HEK293 (cell line): ENCODE results near the gene SVIL.
A peak's percentile ranks its signal among the peaks of the same experiment; 100 is the strongest.

Source experiments
- GLIS1 ChIP-seq: fragments of 450-650 bp; formaldehyde crosslinking; IDR thresholded peaks from 2 replicates; pipeline ENCODE4 v1.5.1; 2016; ENCODE audit warnings: missing biosample characterization, missing genetic modification characterization
- KLF8 ChIP-seq: fragments of 450-650 bp; formaldehyde crosslinking; IDR thresholded peaks from 2 replicates; pipeline ENCODE4 v1.5.1; 2016; ENCODE audit warnings: missing biosample characterization, missing genetic modification characterization
- MYNN ChIP-seq: fragments of 450-650 bp; formaldehyde crosslinking; IDR thresholded peaks from 2 replicates; pipeline ENCODE4 v1.5.1; 2016; ENCODE audit warnings: missing biosample characterization, missing genetic modification characterization, borderline replicate concordance
- PRDM1 ChIP-seq: fragments of 450-650 bp; formaldehyde crosslinking; IDR thresholded peaks from 2 replicates; pipeline ENCODE4; 2016; ENCODE audit warnings: missing biosample characterization, missing genetic modification characterization
- ZBTB17 ChIP-seq: fragments of 450-650 bp; formaldehyde crosslinking; IDR thresholded peaks from 2 replicates; pipeline ENCODE4 v1.5.1; 2016; ENCODE audit warnings: missing biosample characterization, missing genetic modification characterization
- ZEB2 ChIP-seq: fragments of 450-650 bp; formaldehyde crosslinking; IDR thresholded peaks from 2 replicates; pipeline ENCODE4 v1.5.1; 2016; ENCODE audit warnings: missing biosample characterization, missing genetic modification characterization
- ZNF223 ChIP-seq: fragments of 450-650 bp; formaldehyde crosslinking; IDR thresholded peaks from 2 replicates; pipeline ENCODE4 v1.5.1; 2016; ENCODE audit warnings: missing biosample characterization, missing genetic modification characterization
- ZNF274 ChIP-seq, 2 experiments: fragments of 200-500 bp in 1 of 2; fragments of 450-650 bp in 1 of 2; sonication (Bioruptor generic) in 1 of 2; formaldehyde crosslinking in 1 of 2; IDR thresholded peaks; 2 replicates each; pipeline versions ENCODE4 v1.5.1 to v1.6.1; 2014 to 2016; ENCODE audit warnings: borderline replicate concordance in 1 of 2, inconsistent platforms in 1 of 2, low read length in 1 of 2, missing biosample characterization in 1 of 2, missing genetic modification characterization in 1 of 2
- ZNF302 ChIP-seq: fragments of 450-650 bp; formaldehyde crosslinking; IDR thresholded peaks from 2 replicates; pipeline ENCODE4 v1.5.1; 2016; ENCODE audit warnings: missing biosample characterization, missing genetic modification characterization, low read depth
- ZNF341 ChIP-seq: fragments of 450-650 bp; formaldehyde crosslinking; IDR thresholded peaks from 2 replicates; pipeline ENCODE4; 2016; ENCODE audit warnings: low read depth, missing biosample characterization, missing genetic modification characterization
- ZNF366 ChIP-seq: fragments of 450-650 bp; formaldehyde crosslinking; conservative IDR thresholded peaks from 2 replicates; pipeline ENCODE4 v1.5.1; 2016; ENCODE audit warnings: missing biosample characterization, missing genetic modification characterization
- ZNF37A ChIP-seq: fragments of 450-650 bp; IDR thresholded peaks from 2 replicates; pipeline ENCODE4 v1.5.1; 2018; ENCODE audit warnings: missing biosample characterization, missing genetic modification characterization
- ZNF394 ChIP-seq: fragments of 450-650 bp; formaldehyde crosslinking; IDR thresholded peaks from 2 replicates; pipeline ENCODE4 v1.5.1; 2016; ENCODE audit warnings: missing biosample characterization, missing genetic modification characterization, mild to moderate bottlenecking, moderate library complexity, borderline replicate concordance
- ZNF426 ChIP-seq: fragments of 450-650 bp; formaldehyde crosslinking; IDR thresholded peaks from 2 replicates; pipeline ENCODE4 v1.5.1; 2017; ENCODE audit warnings: missing biosample characterization, missing genetic modification characterization, mild to moderate bottlenecking, inconsistent platforms, moderate library complexity
- ZNF510 ChIP-seq: fragments of 450-650 bp; formaldehyde crosslinking; IDR thresholded peaks from 2 replicates; pipeline ENCODE4 v1.5.1; 2018; ENCODE audit warnings: mild to moderate bottlenecking, missing genetic modification characterization, missing biosample characterization; ENCODE audit not compliant: insufficient replicate concordance
- ZNF549 ChIP-seq: fragments of 450-650 bp; IDR thresholded peaks from 2 replicates; pipeline ENCODE4 v1.5.1; 2018; ENCODE audit warnings: missing biosample characterization, missing genetic modification characterization, mild to moderate bottlenecking, inconsistent platforms, moderate library complexity
- ZNF621 ChIP-seq: fragments of 450-650 bp; formaldehyde crosslinking; IDR thresholded peaks from 2 replicates; pipeline ENCODE4 v1.5.1; 2017; ENCODE audit warnings: missing biosample characterization, missing genetic modification characterization
- ZNF624 ChIP-seq: fragments of 450-650 bp; formaldehyde crosslinking; IDR thresholded peaks from 2 replicates; pipeline ENCODE4 v1.5.1; 2017; ENCODE audit warnings: missing biosample characterization, missing genetic modification characterization
- ZNF654 ChIP-seq: fragments of 450-650 bp; formaldehyde crosslinking; IDR thresholded peaks from 2 replicates; pipeline ENCODE4 v1.5.1; 2016; ENCODE audit warnings: low read depth, missing biosample characterization, missing genetic modification characterization
- ZNF843 ChIP-seq: fragments of 450-650 bp; formaldehyde crosslinking; IDR thresholded peaks from 2 replicates; pipeline ENCODE4 v1.5.1; 2016; ENCODE audit warnings: missing biosample characterization, missing genetic modification characterization
- ZSCAN23 ChIP-seq: fragments of 450-650 bp; formaldehyde crosslinking; IDR thresholded peaks from 2 replicates; pipeline ENCODE4 v1.5.1; 2016; ENCODE audit warnings: missing biosample characterization, missing genetic modification characterization
- TF ChIP-seq, protein P1 (sequence below): sonication (generic); formaldehyde crosslinking; IDR thresholded peaks from 2 replicates; pipeline ENCODE4 v1.8.1; 2022; ENCODE audit warnings: mild to moderate bottlenecking, moderate library complexity, missing genetic modification reagents
- TF ChIP-seq, protein P2 (sequence below): fragments of 450-650 bp; formaldehyde crosslinking; IDR thresholded peaks from 2 replicates; pipeline ENCODE4 v1.5.1; 2016; ENCODE audit warnings: missing biosample characterization, missing genetic modification characterization
- TF ChIP-seq, protein P3 (sequence below): fragments of 450-650 bp; formaldehyde crosslinking; IDR thresholded peaks from 2 replicates; pipeline ENCODE4 v1.5.1; 2016; ENCODE audit warnings: missing biosample characterization, missing genetic modification characterization
- TF ChIP-seq, protein P4 (sequence below): fragments of 450-650 bp; formaldehyde crosslinking; IDR thresholded peaks from 2 replicates; pipeline ENCODE4 v1.5.1; 2016; ENCODE audit warnings: missing biosample characterization, missing genetic modification characterization
- TF ChIP-seq, protein P5 (sequence below): fragments of 450-650 bp; formaldehyde crosslinking; conservative IDR thresholded peaks from 2 replicates; pipeline ENCODE4 v1.5.1; 2016; ENCODE audit warnings: low read depth, missing biosample characterization, missing genetic modification characterization

The SVIL gene

DNA sequence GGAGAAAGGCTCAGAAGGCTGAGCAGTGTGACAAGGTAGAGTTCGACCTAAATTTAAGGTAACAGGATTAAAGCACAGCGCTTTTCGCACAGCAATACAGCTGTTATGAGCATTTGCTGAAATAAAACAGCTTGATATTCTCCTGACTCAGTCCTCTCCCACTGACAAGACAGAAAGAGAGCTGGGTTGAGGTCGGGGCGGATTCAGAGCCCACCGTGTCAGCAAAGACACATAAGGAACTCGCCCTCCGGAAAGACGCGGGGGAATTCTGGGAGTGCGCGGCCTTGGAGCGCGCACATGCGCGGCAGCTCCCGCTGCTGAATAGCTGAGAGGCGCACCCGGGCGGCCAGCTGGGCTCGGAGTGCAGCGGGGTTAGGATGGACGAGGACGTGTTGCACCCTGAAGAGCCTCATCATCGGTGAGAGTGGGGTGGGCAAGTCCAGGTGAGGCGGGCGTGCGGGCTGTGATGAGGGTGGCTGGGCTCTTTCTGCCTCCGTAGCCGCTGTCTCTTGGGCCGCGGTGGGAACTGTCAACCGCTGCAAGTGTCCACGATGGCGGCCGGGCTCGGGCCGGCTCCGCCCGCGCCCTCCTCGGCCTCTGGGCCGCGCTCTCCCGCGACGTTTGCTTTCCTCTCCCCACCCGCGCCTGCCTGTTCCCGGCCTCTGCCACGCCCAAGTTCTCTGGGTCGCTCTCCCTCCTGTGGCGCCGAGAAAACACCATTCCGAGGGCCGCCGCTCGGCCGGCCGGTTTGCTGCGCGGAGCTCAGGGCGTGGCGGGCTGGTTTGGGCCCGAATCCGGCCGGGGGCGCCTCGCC is 225.3 kb downstream of the SVIL start (continued):
- TF ChIP-seq GLIS1 (tag by site-specific recombination): peak; percentile 90
- no peak for TF ChIP-seq ZNF274 (IDR thresholded peaks at IDR 0.05; ENCODE audit: low read length)
- no peak for TF ChIP-seq ZNF274 (tag by site-specific recombination; IDR thresholded peaks at IDR 0.05; ENCODE audit: borderline replicate concordance)
- TF ChIP-seq KLF8 (tag by site-specific recombination): peak; percentile 50; the same call in 1 of the 2 replicates
- no peak for TF ChIP-seq ZNF223
- no peak for TF ChIP-seq ZNF394 (tag by site-specific recombination)
- TF ChIP-seq ZEB2 (tag by site-specific recombination): peak; percentile 64
- no peak for TF ChIP-seq ZNF37A (tag by site-specific recombination)
- TF ChIP-seq ZNF302: no peak
- TF ChIP-seq ZNF549 (tag by site-specific recombination): no peak
- peak; percentile 12; the same call in 1 of the 2 replicates for TF ChIP-seq ZNF341 (tag by site-specific recombination)
- TF ChIP-seq ZNF426 (tag by site-specific recombination): no peak
- TF ChIP-seq ZNF843 (tag by site-specific recombination): no peak; the same call in 1 of the 2 replicates
- TF ChIP-seq, protein P1, sequence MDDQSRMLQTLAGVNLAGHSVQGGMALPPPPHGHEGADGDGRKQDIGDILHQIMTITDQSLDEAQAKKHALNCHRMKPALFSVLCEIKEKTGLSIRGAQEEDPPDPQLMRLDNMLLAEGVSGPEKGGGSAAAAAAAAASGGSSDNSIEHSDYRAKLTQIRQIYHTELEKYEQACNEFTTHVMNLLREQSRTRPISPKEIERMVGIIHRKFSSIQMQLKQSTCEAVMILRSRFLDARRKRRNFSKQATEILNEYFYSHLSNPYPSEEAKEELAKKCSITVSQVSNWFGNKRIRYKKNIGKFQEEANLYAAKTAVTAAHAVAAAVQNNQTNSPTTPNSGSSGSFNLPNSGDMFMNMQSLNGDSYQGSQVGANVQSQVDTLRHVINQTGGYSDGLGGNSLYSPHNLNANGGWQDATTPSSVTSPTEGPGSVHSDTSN (CRISPR knock-in tag): no peak
- TF ChIP-seq ZBTB17 (tag by site-specific recombination): peak; percentile 78
- TF ChIP-seq ZSCAN23 (tag by site-specific recombination): 0 out of 2 replicates have a peak, but pooled peaks have one; percentile 23
- TF ChIP-seq ZNF510 (tag by site-specific recombination): no peak
- TF ChIP-seq, protein P2, sequence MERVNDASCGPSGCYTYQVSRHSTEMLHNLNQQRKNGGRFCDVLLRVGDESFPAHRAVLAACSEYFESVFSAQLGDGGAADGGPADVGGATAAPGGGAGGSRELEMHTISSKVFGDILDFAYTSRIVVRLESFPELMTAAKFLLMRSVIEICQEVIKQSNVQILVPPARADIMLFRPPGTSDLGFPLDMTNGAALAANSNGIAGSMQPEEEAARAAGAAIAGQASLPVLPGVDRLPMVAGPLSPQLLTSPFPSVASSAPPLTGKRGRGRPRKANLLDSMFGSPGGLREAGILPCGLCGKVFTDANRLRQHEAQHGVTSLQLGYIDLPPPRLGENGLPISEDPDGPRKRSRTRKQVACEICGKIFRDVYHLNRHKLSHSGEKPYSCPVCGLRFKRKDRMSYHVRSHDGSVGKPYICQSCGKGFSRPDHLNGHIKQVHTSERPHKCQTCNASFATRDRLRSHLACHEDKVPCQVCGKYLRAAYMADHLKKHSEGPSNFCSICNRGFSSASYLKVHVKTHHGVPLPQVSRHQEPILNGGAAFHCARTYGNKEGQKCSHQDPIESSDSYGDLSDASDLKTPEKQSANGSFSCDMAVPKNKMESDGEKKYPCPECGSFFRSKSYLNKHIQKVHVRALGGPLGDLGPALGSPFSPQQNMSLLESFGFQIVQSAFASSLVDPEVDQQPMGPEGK (tag by site-specific recombination): peak; percentile 67
- TF ChIP-seq ZNF621 (tag by site-specific recombination): no peak
- no peak for TF ChIP-seq ZNF366
- TF ChIP-seq, protein P3, sequence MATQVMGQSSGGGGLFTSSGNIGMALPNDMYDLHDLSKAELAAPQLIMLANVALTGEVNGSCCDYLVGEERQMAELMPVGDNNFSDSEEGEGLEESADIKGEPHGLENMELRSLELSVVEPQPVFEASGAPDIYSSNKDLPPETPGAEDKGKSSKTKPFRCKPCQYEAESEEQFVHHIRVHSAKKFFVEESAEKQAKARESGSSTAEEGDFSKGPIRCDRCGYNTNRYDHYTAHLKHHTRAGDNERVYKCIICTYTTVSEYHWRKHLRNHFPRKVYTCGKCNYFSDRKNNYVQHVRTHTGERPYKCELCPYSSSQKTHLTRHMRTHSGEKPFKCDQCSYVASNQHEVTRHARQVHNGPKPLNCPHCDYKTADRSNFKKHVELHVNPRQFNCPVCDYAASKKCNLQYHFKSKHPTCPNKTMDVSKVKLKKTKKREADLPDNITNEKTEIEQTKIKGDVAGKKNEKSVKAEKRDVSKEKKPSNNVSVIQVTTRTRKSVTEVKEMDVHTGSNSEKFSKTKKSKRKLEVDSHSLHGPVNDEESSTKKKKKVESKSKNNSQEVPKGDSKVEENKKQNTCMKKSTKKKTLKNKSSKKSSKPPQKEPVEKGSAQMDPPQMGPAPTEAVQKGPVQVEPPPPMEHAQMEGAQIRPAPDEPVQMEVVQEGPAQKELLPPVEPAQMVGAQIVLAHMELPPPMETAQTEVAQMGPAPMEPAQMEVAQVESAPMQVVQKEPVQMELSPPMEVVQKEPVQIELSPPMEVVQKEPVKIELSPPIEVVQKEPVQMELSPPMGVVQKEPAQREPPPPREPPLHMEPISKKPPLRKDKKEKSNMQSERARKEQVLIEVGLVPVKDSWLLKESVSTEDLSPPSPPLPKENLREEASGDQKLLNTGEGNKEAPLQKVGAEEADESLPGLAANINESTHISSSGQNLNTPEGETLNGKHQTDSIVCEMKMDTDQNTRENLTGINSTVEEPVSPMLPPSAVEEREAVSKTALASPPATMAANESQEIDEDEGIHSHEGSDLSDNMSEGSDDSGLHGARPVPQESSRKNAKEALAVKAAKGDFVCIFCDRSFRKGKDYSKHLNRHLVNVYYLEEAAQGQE (tag by site-specific recombination): peak; percentile 60
- TF ChIP-seq ZNF654: no peak
- TF ChIP-seq, protein P4, sequence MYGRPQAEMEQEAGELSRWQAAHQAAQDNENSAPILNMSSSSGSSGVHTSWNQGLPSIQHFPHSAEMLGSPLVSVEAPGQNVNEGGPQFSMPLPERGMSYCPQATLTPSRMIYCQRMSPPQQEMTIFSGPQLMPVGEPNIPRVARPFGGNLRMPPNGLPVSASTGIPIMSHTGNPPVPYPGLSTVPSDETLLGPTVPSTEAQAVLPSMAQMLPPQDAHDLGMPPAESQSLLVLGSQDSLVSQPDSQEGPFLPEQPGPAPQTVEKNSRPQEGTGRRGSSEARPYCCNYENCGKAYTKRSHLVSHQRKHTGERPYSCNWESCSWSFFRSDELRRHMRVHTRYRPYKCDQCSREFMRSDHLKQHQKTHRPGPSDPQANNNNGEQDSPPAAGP (tag by site-specific recombination): peak; percentile 69
- no peak for TF ChIP-seq PRDM1 (tag by site-specific recombination)
- TF ChIP-seq MYNN (tag by site-specific recombination): no peak
- TF ChIP-seq ZNF624 (tag by site-specific recombination): no peak
- TF ChIP-seq, protein P5, sequence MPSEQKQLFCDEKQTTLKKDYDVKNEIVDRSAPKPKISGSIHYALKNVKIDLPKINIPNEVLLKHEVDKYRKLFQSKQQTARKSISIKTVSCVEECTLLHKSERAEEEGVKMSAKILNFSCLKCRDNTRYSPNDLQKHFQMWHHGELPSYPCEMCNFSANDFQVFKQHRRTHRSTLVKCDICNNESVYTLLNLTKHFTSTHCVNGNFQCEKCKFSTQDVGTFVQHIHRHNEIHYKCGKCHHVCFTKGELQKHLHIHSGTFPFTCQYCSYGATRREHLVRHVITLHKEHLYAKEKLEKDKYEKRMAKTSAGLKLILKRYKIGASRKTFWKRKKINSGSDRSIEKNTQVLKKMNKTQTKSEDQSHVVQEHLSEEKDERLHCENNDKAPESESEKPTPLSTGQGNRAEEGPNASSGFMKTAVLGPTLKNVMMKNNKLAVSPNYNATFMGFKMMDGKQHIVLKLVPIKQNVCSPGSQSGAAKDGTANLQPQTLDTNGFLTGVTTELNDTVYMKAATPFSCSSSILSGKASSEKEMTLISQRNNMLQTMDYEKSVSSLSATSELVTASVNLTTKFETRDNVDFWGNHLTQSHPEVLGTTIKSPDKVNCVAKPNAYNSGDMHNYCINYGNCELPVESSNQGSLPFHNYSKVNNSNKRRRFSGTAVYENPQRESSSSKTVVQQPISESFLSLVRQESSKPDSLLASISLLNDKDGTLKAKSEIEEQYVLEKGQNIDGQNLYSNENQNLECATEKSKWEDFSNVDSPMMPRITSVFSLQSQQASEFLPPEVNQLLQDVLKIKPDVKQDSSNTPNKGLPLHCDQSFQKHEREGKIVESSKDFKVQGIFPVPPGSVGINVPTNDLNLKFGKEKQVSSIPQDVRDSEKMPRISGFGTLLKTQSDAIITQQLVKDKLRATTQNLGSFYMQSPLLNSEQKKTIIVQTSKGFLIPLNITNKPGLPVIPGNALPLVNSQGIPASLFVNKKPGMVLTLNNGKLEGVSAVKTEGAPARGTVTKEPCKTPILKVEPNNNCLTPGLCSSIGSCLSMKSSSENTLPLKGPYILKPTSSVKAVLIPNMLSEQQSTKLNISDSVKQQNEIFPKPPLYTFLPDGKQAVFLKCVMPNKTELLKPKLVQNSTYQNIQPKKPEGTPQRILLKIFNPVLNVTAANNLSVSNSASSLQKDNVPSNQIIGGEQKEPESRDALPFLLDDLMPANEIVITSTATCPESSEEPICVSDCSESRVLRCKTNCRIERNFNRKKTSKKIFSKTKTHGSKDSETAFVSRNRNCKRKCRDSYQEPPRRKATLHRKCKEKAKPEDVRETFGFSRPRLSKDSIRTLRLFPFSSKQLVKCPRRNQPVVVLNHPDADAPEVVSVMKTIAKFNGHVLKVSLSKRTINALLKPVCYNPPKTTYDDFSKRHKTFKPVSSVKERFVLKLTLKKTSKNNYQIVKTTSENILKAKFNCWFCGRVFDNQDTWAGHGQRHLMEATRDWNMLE (tag by site-specific recombination): peak; percentile 83
